Large intestine (tissue), 3 donors: ENCODE results near the gene SIN3B. TPM values are rescaled to one million over a fixed set of nuclear protein-coding genes. Genes with fewer than 3 reads are reported as not detected.
"Not testable (repeated sequence)": the region's sequence is repeated elsewhere in the genome, so short reads cannot be mapped to it uniquely, and the experiment has no call there.

Experiments
- DNase-seq, 2 donors: peaks; one replicate each; pipeline versions ENCODE4 v3.0.0 to v3.0.0-alpha.2; 2013
- H3K27ac ChIP-seq: one replicate; pipeline ENCODE4 v1.5.1; 2013; ENCODE audit warnings: low read length
- H3K27me3 ChIP-seq: 2 replicates; pipeline ENCODE4 v1.6.1; 2013; ENCODE audit warnings: low read length; ENCODE audit not compliant: control insufficient read depth, insufficient read depth
- H3K36me3 ChIP-seq: 2 replicates; pipeline ENCODE4 v1.6.1; 2013; ENCODE audit warnings: low read length; ENCODE audit not compliant: control insufficient read depth, insufficient read depth
- H3K4me1 ChIP-seq: one replicate; pipeline ENCODE4 v1.6.1; 2013; ENCODE audit warnings: low read length; ENCODE audit not compliant: control insufficient read depth, insufficient read depth
- H3K4me3 ChIP-seq: one replicate; pipeline ENCODE4 v1.5.1; 2013; ENCODE audit warnings: low read length
- H3K9me3 ChIP-seq: one replicate; pipeline ENCODE4 v1.6.1; 2013; ENCODE audit warnings: mild to moderate bottlenecking, low read depth, low read length, moderate library complexity; ENCODE audit not compliant: control insufficient read depth
- WGBS: methylation state at CpG from one replicate; pipeline ENCODE4 v1.1.5; 2013; ENCODE audit warnings: low lambda C conversion rate; ENCODE audit not compliant: insufficient coverage; 5-methylcytosine and 5-hydroxymethylcytosine counted together
- polyA plus RNA-seq: library from polyadenylated mRNA; unstranded; fragments of 120-200 nt; gene quantifications from one replicate; pipeline ENCODE4 v1.2.1, GENCODE V29; 2013

Gene SIN3B
- polyA plus RNA-seq, 1 donor, result 46.2 TPM

DNA sequence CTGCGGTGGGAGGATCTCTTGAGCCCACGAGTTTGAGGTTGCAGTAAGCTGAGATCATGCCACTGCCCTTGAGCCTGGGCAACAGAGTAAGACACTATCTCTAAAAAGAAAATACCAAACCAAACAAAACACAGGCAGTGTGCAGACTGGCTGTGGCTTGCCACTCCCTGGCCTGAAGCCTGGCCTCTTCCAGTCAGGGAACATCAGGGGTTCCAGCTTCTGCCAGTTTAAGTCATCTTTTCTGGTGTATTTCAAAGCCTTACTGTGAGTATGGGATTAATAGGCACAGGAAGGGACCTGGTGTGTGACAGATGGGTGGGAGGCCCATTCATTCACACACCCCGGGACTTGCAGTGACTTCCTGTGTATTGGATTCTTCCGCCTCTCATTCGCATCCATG, 32.6 kb downstream of the SIN3B start:
- WGBS, result no CpG with 5 or more reads among the region's 5 CpGs
- Histone ChIP-seq H3K4me1 (no peaks in the 10 kb centered on the region), H3K36me3 (peaks cover 50% of the 10 kb centered on the region), H3K9me3 (no peaks in the 10 kb centered on the region), H3K27me3 (no peaks in the 10 kb centered on the region), H3K4me3 (no peak overlapping the region), H3K27ac (no peak overlapping the region)
- DNase-seq, result no peak

DNA sequence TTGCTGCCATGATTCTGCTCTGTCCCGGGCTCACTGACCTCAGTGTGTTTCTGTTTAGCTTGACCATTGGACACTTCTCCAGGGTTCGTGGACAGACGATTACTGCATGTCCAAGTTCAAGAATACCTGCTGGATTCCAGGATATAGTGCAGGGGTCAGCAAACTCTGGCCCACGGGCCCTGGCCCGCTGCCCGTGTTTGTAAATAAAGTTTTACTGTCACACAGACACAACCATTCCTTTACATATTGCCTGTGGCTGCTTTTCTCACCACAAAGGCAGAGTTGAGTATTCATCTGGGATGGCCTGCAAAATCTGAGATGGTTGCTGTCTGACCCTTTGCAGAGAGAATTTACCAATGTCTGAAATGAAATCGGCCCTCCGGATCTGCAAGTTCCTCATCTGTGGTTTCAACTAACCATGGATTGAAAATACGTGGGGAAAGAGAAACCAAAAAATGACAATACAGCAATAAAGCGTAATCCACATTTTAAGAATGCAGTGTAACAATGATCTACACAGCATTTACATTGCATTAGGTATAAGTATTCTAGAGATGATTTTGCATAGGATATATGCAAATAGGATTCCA, 33.7 kb downstream of the SIN3B start:
- H3K4me3 ChIP-seq, result no peak overlapping the region
- H3K36me3 ChIP-seq, result peaks cover 57% of the 10 kb centered on the region
- no peak for DNase-seq
- 96% methylated on average over 3 of the region's 10 CpGs for WGBS
- H3K27me3 ChIP-seq, result no peaks in the 10 kb centered on the region
- H3K9me3 ChIP-seq, result no peaks in the 10 kb centered on the region
- no peaks in the 10 kb centered on the region for H3K4me1 ChIP-seq
- H3K27ac ChIP-seq, result no peak overlapping the region

DNA sequence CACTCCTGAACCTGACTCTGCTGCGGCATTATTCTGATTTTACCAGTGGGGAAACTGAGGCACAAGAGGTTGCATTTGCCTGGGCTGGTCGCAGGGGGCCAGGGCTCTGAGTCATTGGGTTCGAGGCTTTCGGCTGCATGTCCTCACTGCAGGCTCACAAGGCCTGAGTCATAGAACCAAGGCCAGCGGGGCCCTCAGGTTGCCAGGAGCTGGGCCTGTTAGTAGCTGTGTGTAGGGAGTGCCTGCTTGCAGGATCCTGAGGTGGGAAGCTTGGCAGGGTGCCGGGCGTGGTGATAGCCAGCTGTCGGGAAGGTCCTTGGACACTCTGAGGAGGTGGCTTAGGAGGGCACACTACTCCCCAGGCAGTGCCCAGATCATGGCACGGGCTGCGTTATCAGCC, 38.0 kb downstream of the SIN3B start:
- H3K9me3 ChIP-seq, result peaks cover 3% of the 10 kb centered on the region
- no peaks in the 10 kb centered on the region for H3K4me1 ChIP-seq
- H3K27ac ChIP-seq, result no peak overlapping the region
- H3K27me3 ChIP-seq, result no peaks in the 10 kb centered on the region
- peaks cover 87% of the 10 kb centered on the region for H3K36me3 ChIP-seq
- WGBS, result no CpG with 5 or more reads among the region's 10 CpGs
- H3K4me3 ChIP-seq, result no peak overlapping the region
- DNase-seq, result no peak

DNA sequence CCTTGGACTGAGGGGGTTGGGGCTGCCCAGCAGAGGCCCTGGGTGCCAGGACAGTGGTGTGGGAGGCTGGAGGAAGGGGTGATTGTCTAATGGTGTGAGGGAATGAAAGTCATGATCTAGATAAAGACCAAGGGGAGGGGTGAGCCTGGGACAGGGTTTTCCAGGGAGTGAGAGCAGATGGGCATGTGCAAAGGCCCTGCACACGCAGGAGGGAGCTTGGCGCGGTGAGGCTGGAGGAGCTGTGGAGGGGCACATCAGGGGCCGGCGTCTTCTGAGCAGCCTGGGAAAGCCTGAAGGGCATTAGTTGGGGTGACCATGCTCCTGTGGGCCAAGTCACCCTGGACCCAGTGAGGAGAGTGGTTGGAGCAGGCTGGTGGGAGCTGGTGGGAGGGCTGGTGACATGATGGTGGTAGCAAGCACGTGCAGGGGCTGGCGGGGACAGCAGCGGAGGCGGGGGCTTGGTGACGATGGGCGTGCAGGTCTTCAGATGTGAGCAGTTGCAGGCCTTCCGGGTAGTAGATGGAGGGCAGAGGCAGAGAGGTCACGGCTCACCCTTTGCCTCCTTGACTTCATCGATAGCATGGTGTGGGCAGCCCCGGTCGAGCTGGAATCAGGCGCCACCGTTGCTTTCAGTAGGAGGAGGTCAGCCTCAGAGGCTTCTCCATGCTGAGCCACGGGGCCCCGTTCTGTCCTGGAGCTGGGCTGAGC, 39.4 kb downstream of the SIN3B start:
- peaks cover 3% of the 10 kb centered on the region for H3K9me3 ChIP-seq
- H3K27ac ChIP-seq, result no peak overlapping the region
- peaks cover 85% of the 10 kb centered on the region for H3K36me3 ChIP-seq
- H3K27me3 ChIP-seq, result no peaks in the 10 kb centered on the region
- H3K4me1 ChIP-seq, result no peaks in the 10 kb centered on the region
- no peak for DNase-seq
- WGBS, result no CpG with 5 or more reads among the region's 20 CpGs
- H3K4me3 ChIP-seq, result no peak overlapping the region

DNA sequence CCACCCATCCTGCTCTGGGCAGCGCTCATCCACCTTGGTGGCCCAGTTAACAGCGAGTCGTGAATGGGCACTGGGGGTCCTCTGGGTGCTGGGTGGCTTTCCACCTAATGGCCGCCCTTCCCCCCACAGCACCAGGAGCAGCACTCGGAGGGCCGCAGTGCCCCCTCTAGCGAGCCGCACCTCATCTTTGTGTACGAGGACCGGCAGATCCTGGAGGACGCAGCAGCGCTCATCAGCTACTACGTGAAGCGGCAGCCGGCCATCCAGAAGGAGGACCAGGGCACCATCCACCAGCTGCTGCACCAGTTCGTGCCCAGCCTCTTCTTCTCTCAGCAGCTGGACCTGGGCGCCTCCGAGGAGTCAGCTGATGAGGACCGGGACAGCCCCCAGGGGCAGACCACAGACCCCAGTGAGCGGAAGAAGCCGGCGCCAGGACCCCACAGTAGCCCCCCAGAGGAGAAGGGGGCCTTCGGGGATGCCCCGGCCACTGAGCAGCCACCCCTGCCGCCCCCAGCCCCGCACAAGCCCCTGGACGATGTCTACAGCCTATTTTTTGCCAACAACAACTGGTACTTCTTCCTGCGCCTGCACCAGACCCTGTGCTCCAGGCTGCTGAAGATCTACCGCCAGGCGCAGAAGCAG, 40.3 kb downstream of the SIN3B start:
- H3K27me3 ChIP-seq, result no peaks in the 10 kb centered on the region
- H3K36me3 ChIP-seq, result peaks cover 81% of the 10 kb centered on the region
- H3K4me3 ChIP-seq, result no peak overlapping the region
- no CpG with 5 or more reads among the region's 30 CpGs for WGBS
- no peak overlapping the region for H3K27ac ChIP-seq
- no peaks in the 10 kb centered on the region for H3K4me1 ChIP-seq
- peaks cover 6% of the 10 kb centered on the region for H3K9me3 ChIP-seq
- DNase-seq, result no peak

DNA sequence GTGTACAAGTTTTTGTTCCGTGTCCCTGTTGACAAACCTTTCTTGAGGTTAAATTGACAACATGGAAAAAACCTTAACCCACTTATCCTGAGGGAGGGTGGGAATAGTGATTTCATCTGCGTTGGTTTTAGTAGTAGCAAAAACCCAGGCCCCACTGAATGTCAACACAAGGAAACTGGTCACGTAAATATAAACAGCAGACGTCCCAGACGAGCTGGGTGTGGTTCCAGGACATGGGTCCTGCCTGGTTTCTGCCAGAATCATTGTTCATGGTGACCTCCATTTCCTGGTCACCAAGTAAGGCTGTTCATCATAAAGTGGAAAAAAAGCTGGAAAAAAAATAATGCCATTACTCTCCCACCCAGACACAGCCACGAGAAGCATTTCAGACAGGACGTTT, 42.7 kb downstream of the SIN3B start:
- Histone ChIP-seq H3K27me3 (no peaks in the 10 kb centered on the region), H3K4me3 (no peak overlapping the region), H3K9me3 (peaks cover 21% of the 10 kb centered on the region), H3K4me1 (no peaks in the 10 kb centered on the region), H3K27ac (no peak overlapping the region), H3K36me3 (peaks cover 73% of the 10 kb centered on the region)
- WGBS, result no CpG with 5 or more reads among the region's 7 CpGs
- DNase-seq, result no peak

DNA sequence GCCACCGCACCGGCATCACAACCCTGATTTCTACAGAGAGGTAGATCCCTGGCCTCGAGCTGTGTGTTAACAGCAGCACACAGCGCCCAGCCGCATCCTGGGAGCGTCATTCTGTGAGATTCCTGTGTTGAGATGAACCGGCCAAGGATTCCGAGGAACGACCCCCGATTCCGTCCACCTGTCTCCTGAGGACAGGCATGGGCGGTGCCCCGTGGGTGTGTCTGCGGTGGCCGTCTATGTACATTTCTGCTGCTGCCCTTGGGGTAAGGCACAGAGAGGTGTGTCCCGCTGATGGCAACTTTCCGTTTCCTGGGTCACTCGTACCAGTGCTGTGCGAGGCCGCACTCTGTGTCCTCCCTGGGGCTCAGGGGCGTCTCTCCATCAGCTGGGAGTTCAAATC, 43.5 kb downstream of the SIN3B start:
- Histone ChIP-seq H3K9me3 (peaks cover 27% of the 10 kb centered on the region), H3K36me3 (peaks cover 73% of the 10 kb centered on the region), H3K27ac (no peak overlapping the region), H3K27me3 (no peaks in the 10 kb centered on the region), H3K4me1 (no peaks in the 10 kb centered on the region), H3K4me3 (no peak overlapping the region)
- no CpG with 5 or more reads among the region's 21 CpGs for WGBS
- no peak for DNase-seq

DNA sequence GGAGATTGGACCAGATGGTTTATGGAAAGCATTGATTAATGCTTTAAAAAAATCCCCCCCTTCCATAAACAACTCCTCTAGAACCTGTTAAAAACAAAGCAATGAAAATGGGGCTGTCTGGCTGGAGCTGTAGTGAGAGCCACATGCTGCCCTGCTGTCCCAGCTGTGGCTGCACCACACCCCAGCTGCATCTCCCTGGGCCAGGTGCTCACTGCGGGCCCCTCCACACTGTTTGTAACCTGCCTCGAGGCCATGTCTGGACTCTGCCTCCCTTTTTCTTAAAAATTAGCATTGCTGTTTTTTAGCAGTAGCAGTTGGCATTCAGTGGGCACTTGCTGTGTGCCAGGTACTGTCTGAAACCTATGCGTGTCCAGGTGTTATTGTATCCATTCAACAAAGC, 44.4 kb downstream of the SIN3B start:
- DNase-seq, result no peak
- WGBS, result no CpG with 5 or more reads among the region's 3 CpGs
- Histone ChIP-seq H3K27me3 (no peaks in the 10 kb centered on the region), H3K4me3 (no peak overlapping the region), H3K9me3 (peaks cover 36% of the 10 kb centered on the region), H3K36me3 (peaks cover 73% of the 10 kb centered on the region), H3K4me1 (no peaks in the 10 kb centered on the region), H3K27ac (no peak overlapping the region)

DNA sequence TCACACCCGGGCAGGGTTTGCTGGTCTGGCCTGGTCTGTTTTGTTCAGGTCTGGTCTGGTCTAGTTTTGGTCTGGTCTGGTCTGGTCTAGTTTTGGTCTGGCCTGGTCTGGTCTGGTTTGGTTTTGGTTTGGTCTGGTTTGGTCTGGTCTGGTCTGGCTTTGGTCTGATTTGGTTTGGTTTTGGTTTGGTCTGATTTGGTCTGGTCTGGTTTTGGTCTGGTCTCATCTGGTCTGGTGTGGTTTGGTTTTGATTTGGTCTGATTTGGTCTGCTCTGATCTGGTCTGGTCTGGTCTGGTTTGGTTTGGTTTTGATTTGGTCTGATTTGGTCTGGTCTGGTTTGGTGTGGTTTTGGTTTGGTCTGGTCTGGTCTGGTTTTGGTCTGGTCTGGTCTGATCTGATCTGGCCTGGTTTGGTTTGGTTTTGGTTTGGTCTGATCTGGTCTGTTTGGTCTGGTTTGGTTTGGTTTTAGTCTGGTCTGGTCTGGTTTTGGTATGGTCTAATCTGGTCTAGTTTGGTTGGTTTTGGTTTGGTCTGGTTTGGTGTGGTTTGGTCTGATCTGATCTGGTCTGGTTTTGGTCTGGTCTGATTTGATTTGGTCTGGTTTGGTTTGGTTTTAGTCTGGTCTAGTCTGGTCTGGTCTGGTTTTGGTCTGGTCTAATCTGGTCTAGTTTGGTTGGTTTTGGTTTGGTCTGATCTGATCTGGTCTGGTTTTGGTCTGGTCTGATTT, 45.2 kb downstream of the SIN3B start:
- Histone ChIP-seq H3K9me3 (peaks cover 41% of the 10 kb centered on the region), H3K4me3 (no peak overlapping the region), H3K27ac (no peak overlapping the region), H3K36me3 (peaks cover 74% of the 10 kb centered on the region), H3K4me1 (no peaks in the 10 kb centered on the region), H3K27me3 (no peaks in the 10 kb centered on the region)
- no CpG with 5 or more reads among the region's 1 CpG for WGBS
- no peak for DNase-seq

DNA sequence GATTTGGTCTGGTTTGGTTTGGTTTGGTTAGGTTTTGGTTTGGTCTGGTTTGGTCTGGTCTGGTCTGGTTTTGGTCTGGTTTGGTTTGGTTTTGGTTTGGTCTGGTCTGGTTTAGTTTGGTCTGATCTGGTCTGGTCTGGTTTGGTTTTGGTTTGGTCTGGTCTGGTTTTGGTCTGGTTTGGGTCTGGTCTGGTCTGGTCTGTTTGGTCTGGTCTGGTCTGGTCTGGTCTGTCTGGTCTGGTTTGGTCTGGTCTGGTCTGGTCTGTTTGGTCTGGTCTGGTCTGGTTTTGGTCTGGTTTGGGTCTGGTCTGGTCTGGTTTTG, 45.7 kb downstream of the SIN3B start:
- H3K36me3 ChIP-seq, result peaks cover 74% of the 10 kb centered on the region
- not testable (repeated sequence) for H3K27ac ChIP-seq, H3K27me3 ChIP-seq, DNase-seq, H3K4me1 ChIP-seq, H3K4me3 ChIP-seq
- peaks cover 46% of the 10 kb centered on the region for H3K9me3 ChIP-seq
